ENCODE results near the gene CCR7. TPM values are rescaled to one million over a fixed set of nuclear protein-coding genes. Genes with fewer than 3 reads are reported as not detected.
"Not testable (repeated sequence)": the region's sequence is repeated elsewhere in the genome, so short reads cannot be mapped to it uniquely, and the experiment has no call there.

CCR7 gene
- total RNA-seq, 1 donor from 2014 or later: 166 TPM

DNA sequence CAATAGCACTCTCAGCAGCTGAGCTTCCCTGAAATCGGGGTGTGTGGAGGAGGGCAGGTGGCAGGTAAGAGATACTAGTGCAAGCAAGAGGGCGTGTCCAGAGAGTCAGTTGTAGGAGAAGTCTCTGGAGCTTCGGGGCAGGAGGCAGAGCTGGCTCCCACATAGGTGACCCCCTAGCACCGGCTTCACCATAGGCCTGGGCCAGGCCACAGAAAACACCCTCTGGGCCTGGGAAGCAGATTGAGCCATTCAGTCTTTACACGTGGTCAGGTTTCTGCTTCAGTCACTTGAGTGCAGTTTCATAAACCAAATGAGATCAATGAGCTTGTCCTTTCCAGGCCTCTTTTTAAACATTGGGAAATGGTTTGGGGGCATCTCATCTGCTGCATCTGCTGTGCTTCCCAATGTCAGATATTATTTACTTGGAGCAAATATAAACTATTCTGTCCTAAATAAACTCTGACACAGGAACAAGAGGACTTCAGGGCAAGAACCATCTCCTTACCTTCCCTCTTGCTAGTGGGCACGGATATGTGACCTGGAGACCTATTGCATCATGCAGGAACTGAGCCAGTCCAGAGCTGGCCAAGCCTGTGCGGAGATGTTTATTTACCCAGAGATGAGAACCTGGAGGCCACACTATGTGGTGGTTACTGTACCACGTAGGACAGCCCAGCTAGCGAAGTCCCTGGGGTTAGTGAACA is 16.1 kb downstream of the CCR7 start:
- Mint-ChIP-seq H3K4me3 (no peak overlapping the region), H3K9me3 (no peaks in the 10 kb centered on the region)

DNA sequence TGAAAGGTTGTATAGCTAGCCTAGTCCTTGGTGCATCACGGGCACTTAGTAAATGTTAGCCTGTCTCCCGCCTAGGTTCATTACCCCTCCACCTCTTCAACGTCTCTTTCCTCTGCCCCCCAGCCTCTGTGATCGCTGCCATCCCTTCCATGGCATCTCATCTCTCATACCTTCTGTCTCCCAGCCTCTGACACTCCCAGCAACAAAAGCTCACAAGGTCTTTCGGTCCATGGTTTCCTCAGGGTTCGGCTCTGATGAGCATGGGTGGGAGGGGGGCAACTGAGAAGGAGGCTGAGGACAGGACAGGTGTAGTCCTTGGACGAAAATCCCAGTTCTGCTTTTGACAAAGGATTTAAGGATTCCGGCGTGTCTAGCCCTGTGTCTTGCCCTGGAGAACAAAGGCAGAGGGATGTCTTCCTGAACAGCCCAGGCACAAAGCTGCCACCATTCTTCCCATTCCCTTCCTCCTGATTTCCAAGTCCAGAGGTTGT is 16.7 kb downstream of the CCR7 start:
- Mint-ChIP-seq H3K4me3 (no peak overlapping the region), H3K27me3 (ENCODE audit: insufficient read depth) (peaks cover 10% of the 10 kb centered on the region), H3K36me3 (ENCODE audit: low read depth) (peaks cover 34% of the 10 kb centered on the region), H3K4me1 (ENCODE audit: low read depth) (peaks cover 68% of the 10 kb centered on the region), H3K27ac (peak overlapping the region; percentile 6), H3K9me3 (no peaks in the 10 kb centered on the region)
- DNase-seq (ENCODE audit: low spot score): no peak
- intact Hi-C loops (cut with micrococcal nuclease): no loop called here

More for the DNA sequence above, 16.1 kb downstream of the CCR7 start:
- peaks cover 10% of the 10 kb centered on the region for H3K27me3 Mint-ChIP-seq (ENCODE audit: insufficient read depth)
- no peak for DNase-seq (ENCODE audit: low spot score)
- H3K4me1 Mint-ChIP-seq (ENCODE audit: low read depth): peaks cover 74% of the 10 kb centered on the region
- intact Hi-C loops (cut with micrococcal nuclease): loop anchor here (1.0 kb wide), 1 partner anchor 8 kb away; no protein-coding TSS in a partner anchor
- H3K27ac Mint-ChIP-seq: peak overlapping the region; percentile 6
- peaks cover 40% of the 10 kb centered on the region for H3K36me3 Mint-ChIP-seq (ENCODE audit: low read depth)

DNA sequence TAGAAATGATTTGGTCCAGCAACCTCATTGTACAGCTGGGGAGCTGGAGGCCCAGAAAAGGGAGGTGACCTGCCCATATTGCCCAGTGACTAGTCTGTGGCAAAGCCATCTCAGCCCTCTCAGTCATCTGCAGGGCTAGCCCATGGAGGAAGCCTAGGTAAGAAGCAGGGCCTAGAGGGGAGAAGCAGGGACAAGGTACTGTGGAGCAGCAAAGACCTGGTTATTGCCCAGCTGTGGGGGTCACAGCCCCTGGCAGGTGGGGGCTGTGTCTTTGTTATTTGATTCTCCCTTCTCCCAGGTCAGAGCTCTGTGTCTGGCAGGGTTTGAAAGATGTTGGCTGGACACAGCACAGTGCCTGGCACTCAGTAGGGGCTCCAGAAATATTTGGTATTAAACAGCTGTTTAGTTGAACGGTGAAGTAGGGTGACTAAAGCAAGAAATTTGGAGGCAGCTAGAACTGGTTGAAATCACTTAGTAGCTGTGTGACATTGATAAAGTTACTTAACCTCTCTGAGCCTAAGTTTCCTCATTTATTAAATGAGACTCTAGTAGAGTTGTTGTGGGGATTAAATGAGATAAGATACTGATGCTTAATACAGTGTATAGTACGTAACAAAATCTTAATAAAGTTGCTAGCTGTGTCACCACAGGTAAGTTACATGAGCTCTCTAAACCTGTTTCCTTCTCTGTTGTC is 17.3 kb downstream of the CCR7 start:
- intact Hi-C loops (cut with micrococcal nuclease): no loop called here

DNA sequence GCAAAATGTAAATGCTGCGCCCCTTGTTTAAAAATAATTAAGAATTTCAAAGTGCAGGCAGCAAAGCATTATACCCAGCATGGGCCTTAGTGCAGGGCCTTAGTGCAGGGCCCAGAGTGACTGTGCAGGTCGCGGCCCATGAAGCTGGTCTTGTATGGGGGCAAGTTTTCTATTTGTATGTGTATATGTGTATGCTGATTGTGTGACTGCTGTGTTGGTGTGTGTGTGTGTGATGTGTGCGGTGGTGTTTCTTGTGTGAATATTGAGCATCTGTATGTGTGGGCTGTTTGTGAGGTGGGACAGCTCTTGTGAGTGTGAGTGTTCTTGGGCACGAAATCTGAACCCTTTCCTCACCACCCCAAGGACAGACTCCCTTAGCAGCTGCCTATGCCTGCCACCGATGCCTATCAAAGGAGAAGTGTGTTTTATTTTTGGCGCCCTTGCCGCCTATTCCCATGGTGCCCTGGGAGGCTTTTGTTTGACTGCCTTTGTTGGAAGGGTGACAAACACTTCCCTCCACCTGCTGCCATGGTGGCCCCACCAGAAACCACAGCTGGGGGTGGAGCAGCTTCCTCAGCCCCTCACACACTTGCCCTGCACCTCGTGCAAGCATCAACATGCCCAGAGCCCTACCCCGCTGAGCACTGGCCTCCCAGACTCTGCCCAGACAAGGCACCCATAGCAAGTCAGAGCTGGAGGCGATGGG is 18.0 kb downstream of the CCR7 start:
- intact Hi-C loops (cut with micrococcal nuclease): no loop called here
- peak overlapping the region; percentile 68 for H3K27ac Mint-ChIP-seq
- peaks cover 70% of the 10 kb centered on the region for H3K4me1 Mint-ChIP-seq (ENCODE audit: low read depth)
- peak overlapping the region; percentile 35 for H3K4me3 Mint-ChIP-seq
- H3K9me3 Mint-ChIP-seq: no peaks in the 10 kb centered on the region
- peaks cover 27% of the 10 kb centered on the region for H3K36me3 Mint-ChIP-seq (ENCODE audit: low read depth)
- H3K27me3 Mint-ChIP-seq (ENCODE audit: insufficient read depth): peaks cover 10% of the 10 kb centered on the region
- peak; percentile 44 for DNase-seq (ENCODE audit: low spot score)

More for the DNA sequence above, 17.3 kb downstream of the CCR7 start:
- H3K27ac Mint-ChIP-seq: peak overlapping the region; percentile 68
- H3K36me3 Mint-ChIP-seq (ENCODE audit: low read depth): peaks cover 33% of the 10 kb centered on the region
- H3K27me3 Mint-ChIP-seq (ENCODE audit: insufficient read depth): peaks cover 10% of the 10 kb centered on the region
- DNase-seq (ENCODE audit: low spot score): no peak
- H3K9me3 Mint-ChIP-seq: no peaks in the 10 kb centered on the region
- peaks cover 70% of the 10 kb centered on the region for H3K4me1 Mint-ChIP-seq (ENCODE audit: low read depth)
- H3K4me3 Mint-ChIP-seq: no peak overlapping the region

DNA sequence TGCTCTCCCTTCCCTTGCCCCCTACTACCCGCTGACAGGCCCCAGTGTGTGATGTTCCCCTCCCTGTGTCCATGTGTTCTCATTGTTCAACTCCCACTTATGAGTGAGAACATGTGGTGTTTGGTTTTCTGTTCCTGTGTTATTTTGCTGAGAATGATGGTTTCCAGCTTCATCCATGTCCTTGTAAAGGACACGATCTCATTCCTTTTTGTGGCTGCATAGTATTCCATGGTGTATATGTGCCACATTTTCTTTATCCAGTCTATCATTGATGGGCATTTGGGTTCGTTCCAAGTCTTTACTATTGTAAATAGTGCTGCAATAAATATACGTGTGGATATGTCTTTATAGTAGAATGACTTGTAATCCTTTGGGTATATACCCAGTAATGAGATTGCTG is 18.8 kb downstream of the CCR7 start:
- Mint-ChIP-seq H3K27ac (peak overlapping the region; percentile 37), H3K4me1 (ENCODE audit: low read depth) (peaks cover 73% of the 10 kb centered on the region), H3K36me3 (ENCODE audit: low read depth) (peaks cover 22% of the 10 kb centered on the region)
- H3K27me3 Mint-ChIP-seq (ENCODE audit: insufficient read depth); intact Hi-C loops (cut with micrococcal nuclease); DNase-seq (ENCODE audit: low spot score); H3K9me3 Mint-ChIP-seq; H3K4me3 Mint-ChIP-seq: not testable (repeated sequence)

DNA sequence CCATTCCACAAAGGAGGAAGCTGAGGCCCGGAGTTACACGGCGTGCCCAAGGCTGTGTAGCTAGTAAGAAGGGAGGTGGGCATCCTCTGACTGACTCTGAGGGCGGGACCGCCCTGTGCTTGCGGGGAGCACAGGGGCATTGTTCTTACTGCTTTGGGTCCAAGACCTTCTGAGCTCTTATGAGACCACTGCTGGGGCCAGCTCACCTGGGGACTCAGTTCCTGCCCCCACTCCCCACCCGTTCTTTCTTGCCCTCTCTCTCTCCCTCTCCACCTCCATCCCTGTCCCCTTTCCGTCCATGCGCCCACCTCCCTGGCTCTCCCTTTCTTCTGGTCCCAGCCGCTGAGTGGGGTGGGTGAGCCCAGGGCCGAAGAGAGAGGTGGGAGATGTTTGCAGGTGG is 19.6 kb downstream of the CCR7 start:
- no peaks in the 10 kb centered on the region for H3K9me3 Mint-ChIP-seq
- H3K27ac Mint-ChIP-seq: no peak overlapping the region
- intact Hi-C loops (cut with micrococcal nuclease): no loop called here
- DNase-seq (ENCODE audit: low spot score): no peak
- peaks cover 10% of the 10 kb centered on the region for H3K27me3 Mint-ChIP-seq (ENCODE audit: insufficient read depth)
- peaks cover 14% of the 10 kb centered on the region for H3K36me3 Mint-ChIP-seq (ENCODE audit: low read depth)
- H3K4me1 Mint-ChIP-seq (ENCODE audit: low read depth): peaks cover 73% of the 10 kb centered on the region
- H3K4me3 Mint-ChIP-seq: no peak overlapping the region

DNA sequence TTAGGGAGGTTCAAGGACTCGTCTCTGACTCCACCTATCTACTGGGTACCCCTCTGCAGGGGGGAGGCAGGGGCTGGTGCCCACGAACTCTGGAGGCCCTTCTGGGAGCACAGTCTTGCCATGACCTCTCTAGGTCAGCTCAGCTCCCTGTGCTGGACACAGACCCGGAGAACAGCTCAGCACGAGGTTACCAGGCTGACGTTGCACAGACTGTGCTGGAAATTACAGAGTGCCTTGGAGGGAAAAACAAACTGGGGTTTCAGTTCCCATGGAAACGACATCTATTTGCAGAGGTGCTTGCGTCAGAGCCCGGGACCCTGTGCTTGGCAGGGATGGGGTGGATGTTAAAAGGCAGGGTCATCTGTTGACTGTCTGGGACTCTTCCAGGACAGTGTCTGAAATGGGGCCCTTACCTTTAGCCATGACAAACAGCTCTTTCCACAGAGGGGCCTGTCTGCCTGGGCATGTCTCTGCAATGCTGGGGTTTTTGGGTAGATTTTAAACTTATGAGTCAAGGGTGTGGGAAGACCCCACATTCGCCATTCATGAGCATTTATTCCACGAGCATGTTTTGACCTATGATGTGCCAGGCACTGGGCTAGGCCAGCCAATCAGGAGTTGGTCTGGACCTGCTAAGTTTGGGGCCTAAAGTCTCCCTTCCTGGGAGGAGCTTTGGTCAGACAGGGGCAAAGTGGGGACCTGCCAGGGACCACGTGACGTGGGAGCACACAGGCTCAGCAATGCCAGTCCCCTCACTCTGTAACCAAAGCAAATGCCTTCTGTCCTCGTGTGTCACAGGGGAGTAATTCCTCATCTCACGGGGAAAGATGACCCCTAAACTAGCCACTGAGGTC is 22.5 kb downstream of the CCR7 start:
- H3K27me3 Mint-ChIP-seq (ENCODE audit: insufficient read depth): peaks cover 10% of the 10 kb centered on the region
- peak overlapping the region; percentile 69 for H3K4me3 Mint-ChIP-seq
- intact Hi-C loops (cut with micrococcal nuclease): loop anchor here (5.0 kb wide), 2 partner anchors 255 to 1125 kb away; partner anchors contain the start of gene CDC6
- H3K36me3 Mint-ChIP-seq (ENCODE audit: low read depth): peaks cover 12% of the 10 kb centered on the region
- peak overlapping the region; percentile 88 for H3K27ac Mint-ChIP-seq
- no peaks in the 10 kb centered on the region for H3K9me3 Mint-ChIP-seq
- no peak for DNase-seq (ENCODE audit: low spot score)
- H3K4me1 Mint-ChIP-seq (ENCODE audit: low read depth): peaks cover 75% of the 10 kb centered on the region

DNA sequence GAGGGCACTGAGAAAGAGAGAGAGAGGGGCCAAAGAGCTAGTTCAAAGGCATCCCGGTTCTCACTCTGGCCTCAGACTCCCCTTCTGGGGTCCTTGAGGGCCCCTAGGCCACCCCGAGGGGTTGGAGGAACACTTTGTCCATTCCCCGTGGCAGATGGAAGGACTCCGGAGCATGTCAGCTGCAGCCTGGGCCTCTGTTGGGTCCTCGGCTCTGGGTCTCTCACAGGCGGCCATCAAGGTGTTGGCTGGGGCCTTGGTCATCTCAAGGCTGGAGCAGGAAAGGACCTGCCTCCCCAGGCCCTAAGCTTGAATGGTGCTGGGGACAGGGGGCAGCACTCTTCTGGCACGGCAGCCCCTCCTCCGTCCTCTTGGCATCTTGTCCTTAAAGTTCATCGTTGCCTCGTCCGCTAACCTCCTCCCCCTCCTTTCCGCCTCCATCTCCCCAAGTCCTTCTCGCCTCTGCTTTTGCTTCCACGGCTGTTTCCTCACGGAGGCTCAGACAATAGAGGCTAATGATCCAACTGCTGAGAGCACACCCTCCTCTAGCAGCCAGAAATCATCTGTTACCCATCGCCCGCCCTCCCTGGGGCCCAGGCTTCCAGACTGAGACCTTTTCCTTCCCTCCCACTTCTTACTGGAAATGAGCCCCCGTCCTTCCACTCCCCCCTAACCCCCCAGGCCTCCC is 23.3 kb downstream of the CCR7 start:
- H3K9me3 Mint-ChIP-seq: no peaks in the 10 kb centered on the region
- H3K4me1 Mint-ChIP-seq (ENCODE audit: low read depth): peaks cover 75% of the 10 kb centered on the region
- H3K36me3 Mint-ChIP-seq (ENCODE audit: low read depth): peaks cover 11% of the 10 kb centered on the region
- peak overlapping the region; percentile 88 for H3K27ac Mint-ChIP-seq
- DNase-seq (ENCODE audit: low spot score): no peak
- peak overlapping the region; percentile 69 for H3K4me3 Mint-ChIP-seq
- peaks cover 8% of the 10 kb centered on the region for H3K27me3 Mint-ChIP-seq (ENCODE audit: insufficient read depth)
- intact Hi-C loops (cut with micrococcal nuclease): loop anchor here (1.0 to 5.0 kb wide), 7 partner anchors 7 to 1125 kb away; partner anchors contain the start of gene CDC6

DNA sequence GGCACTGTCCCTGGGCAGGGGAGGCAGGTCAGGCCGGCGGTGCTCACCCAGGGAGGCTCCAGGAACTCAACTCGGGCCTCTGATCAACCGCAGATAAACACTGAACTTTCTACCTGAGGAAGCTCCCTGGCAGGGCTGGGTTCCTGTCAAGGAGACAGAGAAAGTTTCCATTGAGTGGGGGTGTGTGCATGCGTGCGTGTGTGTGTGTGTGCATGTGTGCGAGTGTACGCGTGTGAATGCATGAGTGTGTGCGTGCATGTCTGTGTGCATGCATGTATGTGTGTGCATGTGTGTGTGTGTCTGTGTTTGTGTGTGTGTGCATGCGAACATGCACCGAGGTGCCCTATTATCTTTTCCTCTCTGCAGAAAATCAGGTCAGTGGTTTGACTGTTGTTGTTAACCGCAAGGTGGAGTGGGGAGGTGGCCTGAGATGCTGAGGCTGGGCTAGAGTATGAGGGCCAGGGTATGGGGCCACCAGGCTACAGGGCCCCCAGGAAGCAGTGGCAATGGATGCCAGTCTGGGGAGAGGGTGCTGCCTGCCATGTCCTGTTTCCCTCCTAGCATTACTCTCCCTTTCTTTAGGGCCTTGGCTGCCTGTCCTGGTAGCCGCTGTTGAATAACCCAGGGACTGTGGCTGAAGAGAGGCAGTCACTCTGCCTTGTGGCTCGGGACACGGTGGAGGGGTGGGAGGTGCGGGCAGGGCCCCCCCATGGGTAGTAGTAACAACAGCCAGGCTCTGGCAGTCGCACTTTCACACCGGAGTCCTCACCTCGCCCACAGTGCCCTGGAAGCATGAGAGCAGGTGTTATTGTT is 24.0 kb downstream of the CCR7 start:
- Mint-ChIP-seq H3K4me1 (ENCODE audit: low read depth) (peaks cover 75% of the 10 kb centered on the region), H3K36me3 (ENCODE audit: low read depth) (peaks cover 14% of the 10 kb centered on the region), H3K27ac (peak overlapping the region; percentile 88), H3K4me3 (peak overlapping the region; percentile 61), H3K9me3 (no peaks in the 10 kb centered on the region), H3K27me3 (ENCODE audit: insufficient read depth) (peaks cover 8% of the 10 kb centered on the region)
- DNase-seq (ENCODE audit: low spot score): peak; percentile 66
- intact Hi-C loops (cut with micrococcal nuclease): loop anchor here (1.0 to 5.0 kb wide), 7 partner anchors 8 to 1126 kb away; partner anchors contain the start of gene CDC6

DNA sequence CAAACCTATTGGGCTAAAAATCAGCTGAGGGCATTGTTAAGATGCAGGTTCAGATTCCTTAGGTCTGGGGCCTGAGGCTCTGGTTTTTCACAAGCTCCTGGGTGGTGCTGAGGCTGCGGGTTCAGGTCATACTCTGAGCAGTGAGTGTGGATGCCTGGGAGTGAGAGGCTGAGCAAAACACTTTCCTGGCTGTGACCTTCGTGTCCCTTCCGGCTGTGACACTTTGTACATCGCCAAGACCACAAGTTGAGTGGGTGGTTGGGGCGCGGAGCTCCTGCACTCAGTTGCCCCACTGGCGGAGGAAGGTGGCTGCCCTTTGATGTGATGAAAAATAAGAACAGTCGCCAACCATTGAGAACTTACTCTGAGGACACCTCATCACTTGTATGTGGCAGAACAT is 24.8 kb downstream of the CCR7 start:
- Mint-ChIP-seq H3K36me3 (ENCODE audit: low read depth) (peaks cover 16% of the 10 kb centered on the region), H3K4me3 (peak overlapping the region; percentile 61), H3K4me1 (ENCODE audit: low read depth) (peaks cover 79% of the 10 kb centered on the region), H3K27ac (peak overlapping the region; percentile 88), H3K27me3 (ENCODE audit: insufficient read depth) (peaks cover 2% of the 10 kb centered on the region), H3K9me3 (no peaks in the 10 kb centered on the region)
- peak; percentile 31 for DNase-seq (ENCODE audit: low spot score)
- intact Hi-C loops (cut with micrococcal nuclease): loop anchor here (2.0 to 5.0 kb wide), 4 partner anchors 58 to 1127 kb away; partner anchors contain the start of gene CDC6

Data from activated T-helper 1 cell treated with anti-CD3 and anti-CD28 coated beads, Interleukin-12 subunit alpha, Interleukin-12 subunit beta, Interleukin-2, Interleukin-4 antibody, amounts not matched to agents 30 ng/mL and 10 ng/mL and 1 ng/mL, durations not matched to agents 14 hours and 24 hours and 36 hours (primary cell).